Endothelial cell of umbilical vein (primary cell): ENCODE data around the gene ACER2. TPM values are rescaled to one million over a fixed set of nuclear protein-coding genes. Genes with fewer than 3 reads are reported as not detected.

Source experiments
- BruUV-seq: library from RNA; stranded (reverse); fragments of 400-500 nt; replicated peaks from 2 replicates; lab custom pipeline; 2021; lab: Mats Ljungman, UMichigan
- CTCF ChIA-PET: fragments of 300-600, 350-600 bp; sonication (Branson Sonifier 250); formaldehyde crosslinking; loops from one replicate; lab custom pipeline; 2021; ENCODE audit warnings: antibody characterized with exemption, inconsistent platforms; lab: Charles Lee
- POLR2A ChIA-PET: fragments of 300-600, 350-600 bp; sonication (Branson Sonifier 250); formaldehyde crosslinking; loops from one replicate; lab custom pipeline; 2021; ENCODE audit warnings: antibody characterized with exemption, inconsistent platforms; lab: Charles Lee
- DNase-seq: peaks from one replicate; pipeline ENCODE4 v3.0.0-alpha.2; 2011; ENCODE audit warnings: low read depth, low spot score
- FAIRE-seq: peaks from 2 replicates; lab custom pipeline; 2011; peaks lifted over from hg19 to GRCh38; lab: Jason Lieb, UNC
- H2AFZ ChIP-seq: 2 replicates; pipeline ENCODE4 v1.6.0; 2012; ENCODE audit warnings: low read depth, low read length, control low read depth, inconsistent platforms
- H3K27ac ChIP-seq: 2 replicates; pipeline ENCODE4 v1.5.1; 2011; ENCODE audit warnings: low read depth, mild to moderate bottlenecking, control low read depth, low read length, moderate library complexity; ENCODE audit not compliant: insufficient read depth
- H3K27me3 ChIP-seq, 2 experiments: 2 replicates each; pipeline versions ENCODE4 v1.6.0 to v1.6.1; 2011; ENCODE audit warnings: low read length in 2 of 2, mixed read lengths in 1 of 2; ENCODE audit not compliant: control insufficient read depth in 2 of 2, insufficient read depth in 2 of 2
- H3K36me3 ChIP-seq, 2 experiments: 2 replicates in 1 of 2; 3 replicates in 1 of 2; pipeline ENCODE4 v1.5.1; 2011; ENCODE audit warnings: low read length in 2 of 2, mild to moderate bottlenecking in 1 of 2, moderate library complexity in 1 of 2; ENCODE audit not compliant: control insufficient read depth in 2 of 2, insufficient read depth in 2 of 2; ENCODE audit errors: extremely low read depth in 1 of 2
- H3K4me1 ChIP-seq: 3 replicates; pipeline ENCODE4 v1.5.1; 2011; ENCODE audit warnings: mild to moderate bottlenecking, low read length; ENCODE audit not compliant: control insufficient read depth, insufficient read depth; ENCODE audit errors: extremely low read depth
- H3K4me2 ChIP-seq: 2 replicates; pipeline ENCODE4 v1.6.1; 2011; ENCODE audit warnings: low read length, control low read depth, mixed read lengths; ENCODE audit not compliant: insufficient read depth
- H3K4me3 ChIP-seq, 3 experiments: fragments of 200-600 bp in 1 of 3; sonication (generic), shearing (Covaris generic) in 1 of 3; replicated peaks in 1 of 3; 2 replicates each; pipeline ENCODE4 v1.5.1; 2011 to 2016; ENCODE audit warnings: control low read depth in 3 of 3, low read length in 3 of 3, mild to moderate bottlenecking in 2 of 3, inconsistent platforms in 1 of 3, low read depth in 1 of 3, moderate library complexity in 1 of 3; ENCODE audit not compliant: insufficient read depth in 1 of 3
- H3K79me2 ChIP-seq: 2 replicates; pipeline ENCODE4 v1.6.0; 2012; ENCODE audit warnings: low read length, inconsistent platforms; ENCODE audit not compliant: control insufficient read depth, insufficient read depth
- H3K9ac ChIP-seq: replicated peaks from 2 replicates; pipeline ENCODE3; 2011; ENCODE audit warnings: low read length, control low read depth; ENCODE audit not compliant: insufficient read depth; ENCODE audit errors: extremely low read depth
- H3K9me1 ChIP-seq: replicated peaks from 3 replicates; pipeline ENCODE4 v1.6.0; 2011; ENCODE audit warnings: mild to moderate bottlenecking, low read length; ENCODE audit not compliant: control insufficient read depth, insufficient read depth; ENCODE audit errors: extremely low read depth
- H3K9me3 ChIP-seq: replicated peaks from 2 replicates; pipeline ENCODE4 v1.5.1; 2012; ENCODE audit warnings: low read length, inconsistent platforms; ENCODE audit not compliant: control insufficient read depth, insufficient read depth
- H4K20me1 ChIP-seq: replicated peaks from 2 replicates; pipeline ENCODE3; 2011; ENCODE audit warnings: mild to moderate bottlenecking, low read length; ENCODE audit not compliant: control insufficient read depth, insufficient read depth; ENCODE audit errors: extremely low read depth
- EZH2 ChIP-seq: IDR thresholded peaks from 2 replicates; pipeline ENCODE4 v1.6.1; 2012; ENCODE audit warnings: borderline replicate concordance, low read depth, mild to moderate bottlenecking, moderate library complexity, low read length, inconsistent platforms; ENCODE audit not compliant: severe bottlenecking
- MAX ChIP-seq: IDR thresholded peaks from 2 replicates; pipeline ENCODE4 v1.6.1; 2011; ENCODE audit not compliant: insufficient read depth, insufficient read length
- MYC ChIP-seq: IDR thresholded peaks from one replicate; pipeline ENCODE4 v1.6.1; 2011; ENCODE audit warnings: mild to moderate bottlenecking, low read depth, low read length
- POLR2A ChIP-seq: IDR thresholded peaks from 2 replicates; pipeline ENCODE4 v1.6.1; 2012; ENCODE audit warnings: low read depth, mild to moderate bottlenecking, control low read depth, low read length
- POLR2AphosphoS5 ChIP-seq: IDR thresholded peaks from 2 replicates; pipeline ENCODE4 v1.6.1; 2012; ENCODE audit warnings: low read depth, mild to moderate bottlenecking, control low read depth, low read length, moderate library complexity; ENCODE audit not compliant: insufficient read depth
- dilution Hi-C: fragments of 300-500 bp; cut with MboI; formaldehyde crosslinking; loops from one replicate; pipeline ENCODE4 v1.15.0; 2019; ENCODE audit warnings: low sequenced_read_pairs; ENCODE audit not compliant: extremely low pct_ligation_motif_present
- intact Hi-C: fragments of 100-400 bp; cut with micrococcal nuclease; formaldehyde crosslinking; loops from one replicate; pipeline ENCODE4 v1.10.0; 2022
- polyA plus RNA-seq, 4 experiments: library from polyadenylated mRNA; depleted of rRNA in 3 of 4; stranded (reverse) in 3 of 4; unstranded in 1 of 4; fragments of >200 nt; gene quantifications; 2 replicates each; pipeline versions ENCODE4 v1.2.1 to v1.2.3, GENCODE V29; 2011 to 2012; ENCODE audit warnings: missing spikeins in 1 of 4
- total RNA-seq: library from RNA; stranded (reverse); gene quantifications from 2 replicates; pipeline ENCODE4 v1.2.3, GENCODE V29; 2021

ACER2 gene
- total and polyA plus RNA-seq, 2 donors (not counting 3 experiments of a cell fraction or from before 2014, with no cell fraction given) = 5.2 to 7.3 TPM

- POLR2A ChIA-PET = interaction anchor here (1.4 kb wide), 1 partner anchor 10 kb away, joined by 3 read pairs; no protein-coding TSS in a partner anchor
- Histone ChIP-seq H3K36me3 (peaks cover 8 to 30% of the 10 kb centered on the region in 2 experiments), H3K9ac (peak overlapping the region; percentile 95), H3K4me2 (peak overlapping the region; percentile 97), H3K4me3 (peak overlapping the region; percentile 84 to 94 (median 93)), H3K27ac (peak overlapping the region; percentile 62), H3K9me3 (no peaks in the 10 kb centered on the region), H3K4me1 (peaks cover 37% of the 10 kb centered on the region), H4K20me1 (peaks cover 9% of the 10 kb centered on the region), H3K9me1 (no peaks in the 10 kb centered on the region), H3K27me3 (no peaks in the 10 kb centered on the region), H2AFZ (no peak overlapping the region), H3K79me2 (peaks cover 33% of the 10 kb centered on the region)
- dilution Hi-C loops (no loop called here), intact Hi-C loops (loop anchor here (1.0 to 5.0 kb wide), 7 partner anchors 29 to 330 kb away; partner anchors contain the start of genes DENND4C and RRAGA)
- no peak for FAIRE-seq
- TF ChIP-seq MAX (no peak), MYC (no peak), POLR2AphosphoS5 (no peak), EZH2 (no peak), POLR2A (no peak)
- CTCF ChIA-PET = interaction anchor here (1.0 to 1.8 kb wide), 2 partner anchors 78 kb away, joined by 3 to 10 read pairs; no protein-coding TSS in a partner anchor
- BruUV-seq = TSS peak; percentile 41
- peak; percentile 69 for DNase-seq
These were observed 29.1 kb upstream of the ACER2 start for GRCh38 chr9:19379697-19380046.

GRCh38 chr9:19380826-19381075, 28.1 kb upstream of the ACER2 start:
- no peaks in the 10 kb centered on the region for H3K9me1 ChIP-seq
- intact Hi-C loops (loop anchor here (1.0 to 5.0 kb wide), 6 partner anchors 28 to 331 kb away; partner anchors contain the start of genes DENND4C and RRAGA), dilution Hi-C loops (no loop called here)
- H2AFZ ChIP-seq = no peak overlapping the region
- peaks cover 31% of the 10 kb centered on the region for H3K4me1 ChIP-seq
- no peak for FAIRE-seq
- no peaks in the 10 kb centered on the region for H3K27me3 ChIP-seq
- DNase-seq = no peak
- H3K36me3 ChIP-seq = peaks cover 7 to 24% of the 10 kb centered on the region in 2 experiments
- peak overlapping the region; percentile 74 for H3K4me2 ChIP-seq
- H3K9me3 ChIP-seq = no peaks in the 10 kb centered on the region
- no TSS peak for BruUV-seq
- peaks cover 9% of the 10 kb centered on the region for H4K20me1 ChIP-seq
- H3K27ac ChIP-seq = peak overlapping the region; percentile 62
- H3K4me3 ChIP-seq = peak overlapping the region; percentile 26 to 94 (median 93)
- peak overlapping the region; percentile 69 for H3K9ac ChIP-seq
- POLR2A ChIA-PET = no interaction called here
- TF ChIP-seq MYC (no peak), POLR2A (no peak), MAX (no peak)
- CTCF ChIA-PET = interaction anchor here (1.0 kb wide), 1 partner anchor 76 kb away, joined by 3 read pairs; no protein-coding TSS in a partner anchor
- H3K79me2 ChIP-seq = peaks cover 33% of the 10 kb centered on the region
